Neuron (in vitro differentiated cells): ENCODE data around the gene DPYSL3.

Experiments used
- H2AFZ ChIP-seq: one replicate; pipeline ENCODE4 v1.6.1; 2013; ENCODE audit warnings: low read depth, mild to moderate bottlenecking, inconsistent platforms, low read length, moderate library complexity
- H3K27me3 ChIP-seq: one replicate; pipeline ENCODE4 v1.6.1; 2013; ENCODE audit warnings: low read length; ENCODE audit not compliant: insufficient read depth
- H3K36me3 ChIP-seq: one replicate; pipeline ENCODE4 v1.6.1; 2013; ENCODE audit warnings: low read length; ENCODE audit not compliant: insufficient read depth
- H3K4me1 ChIP-seq: one replicate; pipeline ENCODE4 v1.6.1; 2013; ENCODE audit warnings: low read length; ENCODE audit not compliant: insufficient read depth
- H3K4me3 ChIP-seq: 2 replicates; pipeline ENCODE4 v1.5.1; 2013; ENCODE audit warnings: mild to moderate bottlenecking, low read length, moderate library complexity
- H3K9me3 ChIP-seq: one replicate; pipeline ENCODE4 v1.6.1; 2013; ENCODE audit warnings: low read length

Gene DPYSL3

DNA sequence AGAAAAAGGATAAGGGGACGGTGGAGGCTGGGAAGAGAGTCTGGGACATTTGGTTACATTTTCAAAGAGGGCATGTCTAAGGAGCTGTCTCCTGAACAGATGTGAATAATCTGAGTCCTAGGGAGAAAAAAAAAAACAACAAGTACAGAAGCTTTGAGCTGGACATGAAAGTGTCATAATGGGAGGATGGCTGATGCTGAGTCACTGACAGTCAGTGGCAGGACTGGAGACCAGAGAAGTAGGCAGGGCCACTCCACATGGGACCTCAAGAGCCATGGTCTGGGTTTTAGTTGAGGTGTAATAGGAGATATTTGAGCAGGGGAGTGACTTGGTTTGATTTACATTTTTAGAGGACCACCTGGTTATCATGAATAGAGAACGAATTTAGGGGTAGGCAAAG, 70.6 kb downstream of the DPYSL3 start:
- peaks cover 37% of the 10 kb centered on the region for H3K36me3 ChIP-seq
- H3K9me3 ChIP-seq: peaks cover 10% of the 10 kb centered on the region
- no peak overlapping the region for H2AFZ ChIP-seq
- H3K4me3 ChIP-seq: no peak overlapping the region
- H3K4me1 ChIP-seq: peaks cover 26% of the 10 kb centered on the region
- no peaks in the 10 kb centered on the region for H3K27me3 ChIP-seq

DNA sequence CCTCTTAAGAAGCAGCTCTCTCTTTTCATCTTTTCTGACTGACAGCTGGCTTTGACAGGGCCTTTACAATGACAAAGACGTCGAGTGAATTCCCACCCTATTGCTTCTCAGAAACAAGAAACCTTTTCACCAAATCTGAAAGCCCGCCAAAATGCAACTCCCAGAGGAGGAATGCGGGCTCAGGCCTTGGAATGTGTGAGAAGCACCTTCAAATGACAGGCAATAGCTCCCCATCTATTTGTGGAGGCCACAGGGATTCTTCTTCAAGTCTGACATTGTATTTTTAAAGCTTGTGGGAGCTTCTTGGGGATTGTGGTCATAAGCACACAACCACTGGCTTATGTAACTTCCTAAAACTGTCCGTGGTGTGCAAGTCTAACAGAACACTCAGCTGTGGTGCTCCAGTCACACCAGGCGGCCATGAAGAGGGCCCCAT, 72.7 kb downstream of the DPYSL3 start:
- Histone ChIP-seq H3K9me3 (peaks cover 3% of the 10 kb centered on the region), H3K4me1 (peaks cover 31% of the 10 kb centered on the region), H3K36me3 (peaks cover 22% of the 10 kb centered on the region), H3K4me3 (no peak overlapping the region), H3K27me3 (no peaks in the 10 kb centered on the region), H2AFZ (no peak overlapping the region)

DNA sequence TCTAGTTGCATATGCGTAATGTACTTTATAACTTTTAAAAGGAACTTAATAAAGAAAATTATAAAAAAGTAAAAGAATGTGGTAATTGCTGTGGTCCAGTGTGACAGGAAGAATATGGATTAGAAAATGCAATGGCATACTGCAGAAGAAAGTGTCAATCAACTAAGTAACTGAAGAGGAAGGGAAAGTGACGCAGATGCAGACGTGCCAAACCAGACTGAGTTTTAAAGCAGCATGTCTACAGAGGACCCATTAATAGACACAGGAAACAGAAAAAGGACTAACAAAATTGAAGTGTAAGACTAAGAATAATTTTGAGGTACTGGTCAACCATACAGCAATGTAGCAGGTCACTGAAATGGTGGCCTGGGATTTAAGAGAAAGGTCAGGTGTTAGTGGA, 73.3 kb downstream of the DPYSL3 start:
- Histone ChIP-seq H2AFZ (no peak overlapping the region), H3K27me3 (no peaks in the 10 kb centered on the region), H3K9me3 (peaks cover 2% of the 10 kb centered on the region), H3K4me3 (no peak overlapping the region), H3K36me3 (peaks cover 18% of the 10 kb centered on the region), H3K4me1 (peaks cover 36% of the 10 kb centered on the region)

DNA sequence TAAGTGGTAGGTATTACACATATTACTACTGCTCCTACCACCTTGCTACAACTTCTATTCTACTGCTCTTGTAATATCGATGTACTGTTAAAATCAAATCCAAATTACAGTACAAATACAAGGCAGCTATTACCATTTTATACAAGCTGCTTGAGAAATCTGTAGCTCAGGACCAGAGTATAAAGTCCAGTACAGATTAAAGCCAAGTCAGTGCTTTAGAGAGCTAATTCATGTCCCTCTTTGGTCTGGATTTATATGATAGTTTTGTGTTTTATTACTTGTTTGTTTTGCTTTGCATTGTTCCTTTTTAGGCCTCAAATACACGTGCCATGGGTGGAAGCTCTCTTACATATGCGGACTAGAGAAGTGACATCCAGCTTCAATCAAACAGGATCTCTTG, 75.8 kb downstream of the DPYSL3 start:
- Histone ChIP-seq H3K36me3 (peaks cover 4% of the 10 kb centered on the region), H3K4me1 (peaks cover 38% of the 10 kb centered on the region), H2AFZ (no peak overlapping the region), H3K27me3 (no peaks in the 10 kb centered on the region), H3K9me3 (peaks cover 3% of the 10 kb centered on the region), H3K4me3 (no peak overlapping the region)

DNA sequence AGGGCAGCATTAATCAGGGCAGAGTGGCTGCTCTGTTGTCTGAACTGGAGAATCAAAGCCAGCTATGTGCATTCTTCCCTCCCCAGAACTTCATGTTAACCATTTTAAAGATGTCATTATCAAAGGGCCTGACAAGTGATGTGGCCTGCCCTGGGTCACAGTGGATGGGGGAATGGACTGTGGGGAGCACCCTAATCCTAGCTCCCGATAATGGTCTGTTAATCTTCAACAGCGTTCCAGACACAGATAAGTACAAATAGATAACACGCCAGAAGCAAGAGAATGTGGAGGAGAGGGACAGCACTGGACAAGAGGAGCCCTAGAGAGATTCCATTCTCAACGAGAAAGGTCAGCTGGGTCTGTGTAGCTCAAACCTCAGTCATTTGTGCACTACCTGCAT, 77.5 kb downstream of the DPYSL3 start:
- H3K4me1 ChIP-seq: peaks cover 23% of the 10 kb centered on the region
- peaks cover 6% of the 10 kb centered on the region for H3K36me3 ChIP-seq
- peaks cover 3% of the 10 kb centered on the region for H3K9me3 ChIP-seq
- no peak overlapping the region for H3K4me3 ChIP-seq
- H2AFZ ChIP-seq: no peak overlapping the region
- no peaks in the 10 kb centered on the region for H3K27me3 ChIP-seq

DNA sequence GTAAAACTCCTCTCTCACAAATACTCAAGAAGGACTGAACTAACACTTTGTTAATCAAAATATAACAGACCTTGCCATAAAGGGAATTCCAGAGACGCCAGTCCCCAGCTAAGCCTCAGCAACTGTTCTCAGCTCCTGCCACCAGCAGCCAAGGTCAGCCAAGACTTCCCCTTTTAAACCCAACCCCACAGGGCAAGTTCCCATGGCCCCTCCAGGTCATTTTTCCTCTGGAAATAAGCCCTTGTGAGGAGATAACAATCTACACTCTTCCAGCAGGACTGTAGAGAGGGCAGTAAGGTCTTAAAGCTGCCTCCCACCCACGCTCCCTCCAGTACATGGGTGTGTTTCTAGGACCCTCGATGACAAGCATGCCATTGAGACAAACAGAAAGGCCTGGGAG, 78.3 kb downstream of the DPYSL3 start:
- Histone ChIP-seq H2AFZ (no peak overlapping the region), H3K4me3 (no peak overlapping the region), H3K9me3 (peaks cover 3% of the 10 kb centered on the region), H3K27me3 (no peaks in the 10 kb centered on the region), H3K4me1 (peaks cover 16% of the 10 kb centered on the region), H3K36me3 (peaks cover 11% of the 10 kb centered on the region)

DNA sequence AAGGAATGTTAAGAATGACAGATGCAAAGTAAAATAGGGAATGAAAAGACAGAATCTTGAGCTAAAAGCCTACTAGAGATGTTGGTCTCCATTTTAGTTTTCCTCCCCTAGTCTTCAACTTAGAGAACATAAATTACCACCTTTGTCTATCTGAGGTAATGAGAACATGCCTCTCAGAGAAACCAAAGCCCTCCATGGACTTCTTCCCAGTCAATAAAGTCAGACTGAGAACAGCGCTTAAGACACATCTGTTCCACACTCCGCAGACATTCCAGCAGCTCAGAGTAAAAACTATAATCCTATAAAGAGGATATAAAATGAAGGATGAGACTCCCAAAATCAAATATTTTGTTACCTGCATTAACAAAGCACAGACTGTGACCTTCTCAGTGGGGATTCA, 79.2 kb downstream of the DPYSL3 start:
- Histone ChIP-seq H2AFZ (no peak overlapping the region), H3K4me1 (peaks cover 12% of the 10 kb centered on the region), H3K27me3 (no peaks in the 10 kb centered on the region), H3K36me3 (peaks cover 16% of the 10 kb centered on the region), H3K4me3 (no peak overlapping the region), H3K9me3 (peaks cover 3% of the 10 kb centered on the region)

DNA sequence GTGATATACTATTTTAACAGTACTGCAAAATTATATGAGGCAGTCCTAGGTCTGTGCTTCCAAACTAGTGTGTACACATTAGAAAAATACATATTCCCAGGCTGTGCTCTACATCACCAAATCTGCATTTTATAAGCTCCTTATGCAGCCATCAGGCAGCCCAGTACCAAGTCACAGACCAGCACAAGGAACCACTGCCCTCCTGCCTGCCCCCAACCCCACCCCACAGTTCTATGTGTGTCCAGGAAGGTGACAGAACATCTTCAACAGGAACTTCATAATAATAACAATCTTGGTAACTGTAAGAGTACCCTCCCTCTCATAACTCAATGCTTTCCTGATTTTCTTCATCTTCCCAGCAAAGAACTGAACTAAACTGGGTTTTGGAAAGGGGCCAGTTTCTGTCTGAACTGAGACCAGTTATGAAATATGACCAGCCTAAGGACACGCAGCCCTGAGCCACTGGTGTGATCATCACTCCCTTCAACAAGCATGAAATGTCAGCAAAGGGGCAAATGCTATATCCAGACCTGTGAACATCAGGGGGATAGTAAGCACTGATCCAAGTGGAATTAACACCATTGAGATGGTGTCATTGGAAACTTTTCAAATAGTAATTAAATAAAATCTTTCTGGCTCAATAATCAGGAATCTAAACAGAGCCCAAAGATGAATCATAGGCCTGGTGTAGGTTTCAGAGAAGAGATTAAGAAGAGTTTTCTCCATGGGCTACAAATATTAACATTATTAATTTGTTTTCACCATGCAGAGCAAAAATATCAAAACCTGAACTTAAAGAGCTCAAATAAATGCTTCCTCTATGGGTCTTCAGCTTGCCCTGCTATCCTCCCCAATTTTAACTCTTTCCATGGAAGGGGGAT, 82.1 kb downstream of the DPYSL3 start:
- H3K27me3 ChIP-seq: no peaks in the 10 kb centered on the region
- H3K4me1 ChIP-seq: peaks cover 12% of the 10 kb centered on the region
- no peak overlapping the region for H3K4me3 ChIP-seq
- peaks cover 7% of the 10 kb centered on the region for H3K9me3 ChIP-seq
- peaks cover 38% of the 10 kb centered on the region for H3K36me3 ChIP-seq
- H2AFZ ChIP-seq: no peak overlapping the region

DNA sequence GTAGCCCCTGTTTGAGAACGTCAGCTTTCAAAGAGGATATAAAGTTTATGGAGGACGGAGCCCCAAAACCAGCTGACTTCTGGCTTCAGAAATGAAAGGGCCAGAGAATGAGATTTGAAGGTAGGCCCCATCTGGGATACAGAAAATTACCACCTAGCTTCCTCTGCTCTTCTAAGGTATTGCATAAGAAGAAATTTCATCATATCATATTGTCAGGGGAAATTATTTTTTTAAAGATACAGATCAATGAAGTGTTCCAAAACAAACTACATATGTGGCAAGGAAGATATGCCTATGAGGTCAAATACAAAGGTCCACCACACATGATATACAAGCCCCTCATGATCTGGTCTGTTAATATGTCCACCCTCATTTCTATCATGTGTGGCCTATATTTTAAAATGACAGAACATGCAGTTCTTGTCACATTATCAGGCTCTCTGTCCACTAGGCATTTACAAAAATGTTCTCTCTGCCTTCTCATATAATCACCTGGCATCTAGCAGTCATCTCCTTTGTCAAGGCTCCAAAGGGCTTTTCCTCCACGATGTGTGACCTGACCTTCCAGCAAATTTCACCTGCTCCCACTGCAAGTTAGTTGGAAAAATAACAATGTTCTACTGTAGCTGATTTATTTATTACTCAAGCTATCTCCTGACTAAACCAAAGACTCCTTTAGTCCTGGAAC, 83.1 kb downstream of the DPYSL3 start:
- peaks cover 41% of the 10 kb centered on the region for H3K36me3 ChIP-seq
- H3K4me1 ChIP-seq: peaks cover 4% of the 10 kb centered on the region
- no peak overlapping the region for H2AFZ ChIP-seq
- peaks cover 7% of the 10 kb centered on the region for H3K9me3 ChIP-seq
- no peak overlapping the region for H3K4me3 ChIP-seq
- no peaks in the 10 kb centered on the region for H3K27me3 ChIP-seq

DNA sequence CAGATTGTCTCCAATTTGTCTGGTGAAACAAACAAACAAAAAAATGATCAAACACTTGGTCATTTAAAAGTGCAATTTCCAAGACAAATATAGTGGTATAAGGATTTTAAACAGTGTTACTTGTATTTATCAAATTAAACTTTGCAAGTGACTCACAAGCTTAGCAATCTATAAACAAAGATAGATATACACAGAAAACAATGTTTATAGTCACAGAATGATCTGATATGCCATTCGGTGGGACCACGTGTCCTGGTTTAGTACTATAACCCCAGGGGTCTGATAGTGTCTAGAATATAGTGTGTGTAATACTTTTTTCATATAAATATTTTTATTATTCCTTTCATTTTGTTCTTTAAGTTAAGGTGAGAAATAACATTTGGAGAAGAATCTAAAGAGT, 91.3 kb downstream of the DPYSL3 start:
- peaks cover 4% of the 10 kb centered on the region for H3K9me3 ChIP-seq
- H2AFZ ChIP-seq: no peak overlapping the region
- H3K27me3 ChIP-seq: no peaks in the 10 kb centered on the region
- H3K4me1 ChIP-seq: peaks cover 7% of the 10 kb centered on the region
- no peak overlapping the region for H3K4me3 ChIP-seq
- H3K36me3 ChIP-seq: peaks cover 77% of the 10 kb centered on the region

DNA sequence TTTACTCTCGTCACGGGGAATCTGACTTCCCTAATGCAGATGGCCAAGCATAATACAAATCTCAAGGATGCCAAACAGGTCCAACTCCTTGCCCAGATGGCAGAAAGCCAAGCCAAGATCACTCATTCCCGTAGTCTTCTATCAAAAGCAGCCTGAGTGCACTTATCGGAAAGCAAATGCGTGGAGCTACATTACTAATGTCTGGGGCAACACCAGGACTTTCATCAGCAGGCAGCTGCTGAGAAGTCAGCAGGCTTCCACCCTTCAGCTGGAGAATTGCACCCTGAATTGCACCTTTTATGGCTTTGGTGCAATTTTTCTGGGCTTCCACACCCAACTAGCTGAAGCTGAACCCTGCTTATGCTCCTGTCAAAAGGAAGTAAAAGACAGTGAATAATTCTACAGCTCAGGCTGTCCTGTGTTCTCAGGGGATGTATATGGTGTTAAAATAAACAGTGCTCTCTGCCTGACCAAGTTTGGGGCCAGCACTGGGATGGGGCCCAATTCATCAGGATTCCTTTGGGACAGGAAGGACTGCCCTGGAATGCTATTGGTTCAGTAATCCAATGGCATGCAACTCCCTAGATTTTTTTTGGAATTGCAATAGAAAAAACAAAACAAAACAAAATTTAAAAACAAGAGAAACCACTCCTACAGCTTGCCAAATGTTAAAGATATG, 92.6 kb downstream of the DPYSL3 start:
- Histone ChIP-seq H2AFZ (no peak overlapping the region), H3K9me3 (no peaks in the 10 kb centered on the region), H3K4me1 (peaks cover 7% of the 10 kb centered on the region), H3K36me3 (peaks cover 80% of the 10 kb centered on the region), H3K4me3 (no peak overlapping the region), H3K27me3 (no peaks in the 10 kb centered on the region)

DNA sequence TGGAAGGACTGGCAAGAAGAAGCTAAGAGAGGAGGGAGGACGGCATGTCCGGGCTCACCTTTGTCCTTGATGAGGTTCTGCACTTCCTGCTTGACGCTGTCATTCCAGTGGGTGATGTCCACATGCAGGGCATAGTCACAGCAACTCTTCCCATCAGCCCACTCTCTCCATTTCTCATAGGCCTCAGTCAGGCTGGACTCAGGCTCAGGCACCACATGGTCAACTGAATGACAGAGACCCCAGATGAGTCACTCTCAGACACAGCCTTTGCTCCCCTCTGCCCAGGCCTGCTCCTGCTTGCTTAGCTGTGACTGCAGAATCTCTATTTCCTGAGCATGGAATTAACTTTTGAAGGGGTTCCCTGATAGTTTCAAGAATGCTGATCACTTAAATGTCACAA, 94.2 kb downstream of the DPYSL3 start:
- Histone ChIP-seq H3K9me3 (no peaks in the 10 kb centered on the region), H3K36me3 (peaks cover 95% of the 10 kb centered on the region), H3K4me3 (no peak overlapping the region), H3K4me1 (peaks cover 7% of the 10 kb centered on the region), H2AFZ (no peak overlapping the region), H3K27me3 (no peaks in the 10 kb centered on the region)

DNA sequence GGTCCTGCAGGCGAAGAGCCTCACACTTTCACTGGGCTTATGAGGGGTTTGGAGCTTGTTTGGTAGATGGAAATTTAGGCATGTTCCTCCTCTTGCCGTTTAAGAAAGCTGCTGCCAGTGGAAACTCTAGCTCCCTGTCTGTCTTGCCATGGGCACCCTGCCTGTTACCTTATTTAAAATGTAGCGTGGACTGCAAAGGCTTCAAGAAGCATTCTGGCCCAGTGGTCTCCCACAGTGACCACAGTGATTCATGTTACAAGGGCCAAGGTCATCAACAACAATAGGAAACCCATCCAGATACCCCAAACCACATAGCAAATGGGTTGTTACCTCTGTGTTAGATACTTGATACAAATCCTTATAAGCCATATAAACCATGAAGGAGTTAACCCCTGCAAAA, 96.6 kb downstream of the DPYSL3 start:
- no peak overlapping the region for H2AFZ ChIP-seq
- no peaks in the 10 kb centered on the region for H3K27me3 ChIP-seq
- H3K36me3 ChIP-seq: peaks cover 97% of the 10 kb centered on the region
- no peak overlapping the region for H3K4me3 ChIP-seq
- no peaks in the 10 kb centered on the region for H3K9me3 ChIP-seq
- H3K4me1 ChIP-seq: peaks cover 10% of the 10 kb centered on the region
